Neuronal stem cell (in vitro differentiated cells): ENCODE results near the gene MKLN1.

Experiments
- DNase-seq: peaks from one replicate; pipeline ENCODE4 v3.0.0-alpha.2; 2013; ENCODE audit warnings: low spot score
- H2AFZ ChIP-seq: one replicate; pipeline ENCODE4 v1.6.1; 2013; ENCODE audit warnings: mild to moderate bottlenecking, low read length, inconsistent platforms
- H2AK5ac ChIP-seq: 2 replicates; pipeline ENCODE4 v1.6.1; 2013; ENCODE audit warnings: low read depth, mild to moderate bottlenecking, inconsistent platforms, low read length, moderate library complexity, mixed read lengths
- H2BK120ac ChIP-seq: 2 replicates; pipeline ENCODE4 v1.6.1; 2013; ENCODE audit warnings: low read depth, mild to moderate bottlenecking, inconsistent platforms, low read length, moderate library complexity, mixed read lengths
- H2BK12ac ChIP-seq: one replicate; pipeline ENCODE4 v1.6.1; 2013; ENCODE audit warnings: low read length, inconsistent platforms
- H2BK15ac ChIP-seq: 2 replicates; pipeline ENCODE4 v1.6.1; 2013; ENCODE audit warnings: mild to moderate bottlenecking, low read length, inconsistent platforms, mixed read lengths
- H2BK5ac ChIP-seq: one replicate; pipeline ENCODE4 v1.6.1; 2013; ENCODE audit warnings: inconsistent platforms, mild to moderate bottlenecking, low read length, moderate library complexity
- H3K14ac ChIP-seq: one replicate; pipeline ENCODE4 v1.6.1; 2013; ENCODE audit warnings: low read length, inconsistent platforms
- H3K18ac ChIP-seq: 2 replicates; pipeline ENCODE4 v1.6.1; 2013; ENCODE audit warnings: low read length, inconsistent platforms
- H3K23ac ChIP-seq: 2 replicates; pipeline ENCODE4 v1.6.1; 2013; ENCODE audit warnings: low read depth, mild to moderate bottlenecking, mixed read lengths, low read length, inconsistent platforms; ENCODE audit not compliant: poor library complexity
- H3K27ac ChIP-seq: replicated peaks from 3 replicates; pipeline ENCODE4 v1.5.1; 2013; ENCODE audit warnings: low read length, inconsistent platforms
- H3K27me3 ChIP-seq, 3 experiments: 2 replicates each; pipeline ENCODE4 v1.6.1; 2013; ENCODE audit warnings: low read length in 3 of 3, mild to moderate bottlenecking in 2 of 3, inconsistent platforms in 1 of 3, low read depth in 1 of 3, mixed read lengths in 1 of 3, moderate library complexity in 1 of 3; ENCODE audit not compliant: control insufficient read depth in 3 of 3, insufficient read depth in 3 of 3
- H3K36me3 ChIP-seq, 2 donors: replicated peaks in 1 of 2; 2 replicates each; pipeline ENCODE4 v1.6.1; 2013; ENCODE audit warnings: low read length in 2 of 2; ENCODE audit not compliant: control insufficient read depth in 2 of 2, insufficient read depth in 2 of 2
- H3K4ac ChIP-seq: 2 replicates; pipeline ENCODE4 v1.6.1; 2013; ENCODE audit warnings: inconsistent platforms, mild to moderate bottlenecking, low read length, moderate library complexity
- H3K4me1 ChIP-seq, 2 donors: 1 replicate in 1 of 2; 2 replicates in 1 of 2; pipeline ENCODE4 v1.6.1; 2013; ENCODE audit warnings: low read length in 2 of 2, low read depth in 1 of 2; ENCODE audit not compliant: control insufficient read depth in 2 of 2, insufficient read depth in 1 of 2
- H3K4me2 ChIP-seq: one replicate; pipeline ENCODE4 v1.6.1; 2013; ENCODE audit warnings: mild to moderate bottlenecking, low read length, inconsistent platforms; ENCODE audit not compliant: insufficient read depth, poor library complexity, severe bottlenecking
- H3K4me3 ChIP-seq, 2 donors: 2 replicates each; pipeline ENCODE4 v1.5.1; 2013; ENCODE audit warnings: low read length in 2 of 2, mild to moderate bottlenecking in 2 of 2, inconsistent platforms in 1 of 2, moderate library complexity in 1 of 2
- H3K79me1 ChIP-seq: one replicate; pipeline ENCODE4 v1.6.1; 2013; ENCODE audit warnings: low read depth, mild to moderate bottlenecking, inconsistent platforms, low read length, moderate library complexity
- H3K9ac ChIP-seq: one replicate; pipeline ENCODE4 v1.6.1; 2013; ENCODE audit warnings: mild to moderate bottlenecking, low read depth, low read length, inconsistent platforms; ENCODE audit not compliant: poor library complexity
- H3K9me3 ChIP-seq, 2 donors: replicated peaks in 1 of 2; 2 replicates each; pipeline versions ENCODE3 to v1.6.1; 2013; ENCODE audit warnings: low read length in 2 of 2, mild to moderate bottlenecking in 2 of 2, inconsistent platforms in 1 of 2, low read depth in 1 of 2, mixed read lengths in 1 of 2, moderate library complexity in 1 of 2; ENCODE audit not compliant: control insufficient read depth in 2 of 2, insufficient read depth in 1 of 2
- H4K8ac ChIP-seq: one replicate; pipeline ENCODE4 v1.6.1; 2013; ENCODE audit warnings: low read depth, mild to moderate bottlenecking, inconsistent platforms, low read length, moderate library complexity
- H4K91ac ChIP-seq: one replicate; pipeline ENCODE4 v1.6.1; 2013; ENCODE audit warnings: low read length, low read depth, mild to moderate bottlenecking, inconsistent platforms; ENCODE audit not compliant: poor library complexity
- WGBS, 2 donors: extraction: QIAGEN DNeasy Blood & Tissue Kit; methylation state at CpG; one replicate each; pipeline ENCODE4 v1.1.7; 2013; ENCODE audit warnings: missing lambda C conversion rate in 2 of 2, mixed read lengths in 1 of 2; ENCODE audit not compliant: insufficient read length in 2 of 2, insufficient replicate concordance in 1 of 2; ENCODE audit errors: extremely low coverage in 2 of 2; 5-methylcytosine and 5-hydroxymethylcytosine counted together

The MKLN1 gene

DNA sequence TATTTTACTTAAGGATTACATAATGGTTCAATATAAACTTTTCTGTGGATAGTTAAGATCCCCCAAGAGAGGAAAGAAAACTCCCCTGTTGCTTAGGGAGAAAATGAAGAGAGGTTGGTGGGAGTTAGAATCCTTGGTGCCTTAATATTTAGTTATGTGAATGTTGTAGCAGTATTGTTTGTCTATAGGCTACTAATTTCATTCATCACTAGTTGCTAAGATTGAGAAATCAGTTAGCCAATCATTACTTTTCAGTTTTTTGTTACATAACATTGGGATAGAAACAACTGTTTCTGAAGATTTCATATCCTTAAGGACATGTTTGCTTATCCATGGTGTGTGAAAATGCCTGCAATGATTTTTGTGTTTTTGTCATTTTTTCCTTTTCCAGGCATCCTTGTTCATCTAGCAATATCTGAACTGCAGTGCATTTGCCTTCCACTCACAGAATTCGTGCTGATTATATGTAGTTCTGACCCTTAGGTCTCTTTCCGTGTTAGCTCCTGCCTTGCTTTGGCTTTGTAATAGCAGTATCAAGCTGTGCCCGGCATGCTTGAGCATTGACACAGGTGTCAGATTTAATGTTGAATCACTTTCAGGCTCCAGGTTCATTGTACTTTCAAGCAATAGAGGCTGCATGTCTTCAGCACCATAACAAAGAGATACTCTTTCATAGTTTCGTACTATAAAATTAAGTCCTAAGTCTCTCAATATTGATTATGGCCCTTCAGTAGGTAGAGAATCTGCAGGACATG, 143.8 kb downstream of the MKLN1 start:
- no peak overlapping the region for H3K14ac ChIP-seq
- no peak overlapping the region for H2BK15ac ChIP-seq
- H3K36me3 ChIP-seq: peaks cover 6 to 87% of the 10 kb centered on the region in 2 donors
- H3K79me1 ChIP-seq: no peaks in the 10 kb centered on the region
- H2BK5ac ChIP-seq: no peak overlapping the region
- H3K23ac ChIP-seq: no peak overlapping the region
- H2BK120ac ChIP-seq: no peak overlapping the region
- no peak overlapping the region for H3K9ac ChIP-seq
- WGBS, 2 donors: no CpG with 5 or more reads among the region's 4 CpGs
- H3K27me3 ChIP-seq: no peaks in the 10 kb centered on the region
- no peak overlapping the region for H3K4ac ChIP-seq
- no peak overlapping the region for H4K91ac ChIP-seq
- no peak overlapping the region for H4K8ac ChIP-seq
- H3K4me2 ChIP-seq: no peak overlapping the region
- no peaks in the 10 kb centered on the region for H3K4me1 ChIP-seq
- H3K4me3 ChIP-seq: no peak overlapping the region
- peak; percentile 11 for DNase-seq
- H3K9me3 ChIP-seq: peaks cover 0 to 4% of the 10 kb centered on the region in 2 donors
- H2AFZ ChIP-seq: no peak overlapping the region
- no peak overlapping the region for H2BK12ac ChIP-seq
- H3K18ac ChIP-seq: no peak overlapping the region
- no peak overlapping the region for H3K27ac ChIP-seq
- H2AK5ac ChIP-seq: no peak overlapping the region

GRCh38 chr7:131476740-131477139, 149.1 kb downstream of the MKLN1 start:
- WGBS, 2 donors: no CpG with 5 or more reads among the region's 2 CpGs
- Histone ChIP-seq H3K36me3 (peaks cover 0 to 52% of the 10 kb centered on the region in 2 donors), H4K8ac (no peak overlapping the region), H4K91ac (no peak overlapping the region), H3K18ac (no peak overlapping the region), H3K4me1 (peaks cover 0 to 5% of the 10 kb centered on the region in 2 donors), H3K27me3 (no peaks in the 10 kb centered on the region), H3K79me1 (no peaks in the 10 kb centered on the region), H3K23ac (no peak overlapping the region), H2BK15ac (no peak overlapping the region), H3K9ac (no peak overlapping the region), H2BK120ac (no peak overlapping the region), H3K14ac (no peak overlapping the region), H3K4me3 (no peak overlapping the region), H2AFZ (no peak overlapping the region), H3K9me3 (peaks cover 0 to 4% of the 10 kb centered on the region in 2 donors), H2BK12ac (no peak overlapping the region), H2BK5ac (no peak overlapping the region), H3K27ac (no peak overlapping the region), H3K4me2 (no peak overlapping the region), H3K4ac (no peak overlapping the region), H2AK5ac (no peak overlapping the region)
- no peak for DNase-seq

DNA sequence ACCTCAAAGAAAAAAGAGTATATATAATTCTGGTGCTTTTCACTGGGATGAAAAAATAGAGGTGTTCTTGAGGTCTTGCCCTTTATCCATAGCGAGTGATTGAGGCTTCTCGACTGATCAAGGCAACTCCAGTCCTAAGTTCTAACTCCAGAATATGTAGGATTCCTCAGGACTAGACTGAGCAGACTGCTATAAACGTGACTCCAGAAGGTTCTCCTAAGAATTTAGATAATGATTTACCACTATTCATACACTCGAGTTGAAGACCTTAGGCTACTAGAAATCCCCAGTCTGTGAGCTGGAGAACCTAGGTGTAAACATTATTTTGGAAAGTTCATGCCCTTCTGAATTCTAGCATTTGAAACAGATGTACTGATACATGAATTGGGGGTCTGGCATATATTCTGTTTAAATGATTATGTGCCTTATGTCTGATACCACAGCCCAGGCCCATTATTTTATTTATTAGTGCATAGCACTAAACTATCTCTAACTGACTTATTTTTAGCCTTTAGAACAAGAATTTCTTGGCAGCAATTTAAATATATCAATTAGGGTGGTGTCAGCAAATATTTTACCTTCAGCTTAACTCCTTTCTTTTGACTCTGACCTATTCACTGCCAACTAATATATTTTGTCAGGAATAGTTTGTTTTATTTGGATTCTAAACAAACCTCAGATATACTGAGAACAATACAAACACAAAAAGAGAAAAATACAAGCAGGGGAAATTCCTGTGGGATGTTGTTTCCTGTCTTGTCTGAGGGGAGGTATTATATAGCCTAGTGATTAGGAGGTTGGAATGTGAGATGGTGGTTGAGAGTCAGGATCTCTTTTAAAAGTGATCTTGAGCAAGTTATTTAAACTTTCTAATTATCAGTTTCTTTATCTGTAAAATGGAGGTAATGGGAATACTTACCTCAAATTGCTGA, 153.0 kb downstream of the MKLN1 start:
- Histone ChIP-seq H3K27me3 (no peaks in the 10 kb centered on the region), H2BK15ac (no peak overlapping the region), H3K18ac (no peak overlapping the region), H2BK5ac (no peak overlapping the region), H3K9me3 (no peaks in the 10 kb centered on the region), H3K4me1 (peaks cover 0 to 5% of the 10 kb centered on the region in 2 donors), H3K4me3 (no peak overlapping the region), H3K23ac (no peak overlapping the region), H3K79me1 (no peaks in the 10 kb centered on the region), H3K4ac (no peak overlapping the region), H3K27ac (no peak overlapping the region), H2AFZ (no peak overlapping the region), H4K8ac (no peak overlapping the region), H2AK5ac (no peak overlapping the region), H3K4me2 (no peak overlapping the region), H3K36me3 (peaks cover 2 to 40% of the 10 kb centered on the region in 2 donors), H4K91ac (no peak overlapping the region), H2BK120ac (no peak overlapping the region), H3K9ac (no peak overlapping the region), H2BK12ac (no peak overlapping the region), H3K14ac (no peak overlapping the region)
- DNase-seq: no peak
- no CpG with 5 or more reads among the region's 4 CpGs for WGBS, 2 donors

DNA sequence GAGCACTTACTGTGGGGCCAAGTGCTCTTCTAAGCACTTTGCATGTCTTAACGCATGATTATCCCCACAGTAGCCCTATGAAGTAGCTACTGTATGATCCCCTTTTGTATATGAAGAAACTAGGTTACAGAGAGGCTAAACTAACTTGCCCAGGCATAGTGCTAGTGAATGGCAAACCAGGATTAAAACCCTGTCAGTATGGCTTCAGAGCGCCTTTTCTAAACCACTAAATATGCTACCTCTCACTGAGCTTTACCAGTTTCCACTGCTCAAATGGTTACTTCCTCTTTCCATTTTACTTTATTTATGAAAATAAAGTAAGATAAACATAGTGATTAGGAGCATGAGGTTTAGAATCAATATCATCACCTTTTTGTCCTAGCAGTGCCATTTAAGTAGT, 155.1 kb downstream of the MKLN1 start:
- no peak overlapping the region for H3K18ac ChIP-seq
- H3K79me1 ChIP-seq: no peaks in the 10 kb centered on the region
- DNase-seq: no peak
- H3K4me2 ChIP-seq: no peak overlapping the region
- H4K8ac ChIP-seq: no peak overlapping the region
- no peak overlapping the region for H3K9ac ChIP-seq
- H2AK5ac ChIP-seq: no peak overlapping the region
- no peaks in the 10 kb centered on the region for H3K9me3 ChIP-seq
- no peak overlapping the region for H3K14ac ChIP-seq
- H2BK120ac ChIP-seq: no peak overlapping the region
- no peak overlapping the region for H3K4ac ChIP-seq
- H3K23ac ChIP-seq: no peak overlapping the region
- no peak overlapping the region for H2BK12ac ChIP-seq
- no peaks in the 10 kb centered on the region for H3K27me3 ChIP-seq
- H3K27ac ChIP-seq: no peak overlapping the region
- peaks cover 2 to 53% of the 10 kb centered on the region in 2 donors for H3K36me3 ChIP-seq
- no peak overlapping the region for H2AFZ ChIP-seq
- no peak overlapping the region for H2BK15ac ChIP-seq
- H4K91ac ChIP-seq: no peak overlapping the region
- no peak overlapping the region for H2BK5ac ChIP-seq
- H3K4me1 ChIP-seq: peaks cover 0 to 5% of the 10 kb centered on the region in 2 donors
- WGBS, 2 donors: no CpG with 5 or more reads among the region's 2 CpGs
- no peak overlapping the region for H3K4me3 ChIP-seq
